BE2C (cell line): ENCODE measurements around the gene JCHAIN.
"Not testable (repeated sequence)": the region's sequence is repeated elsewhere in the genome, so short reads cannot be mapped to it uniquely, and the experiment has no call there.

Experiments used
- DNase-seq: peaks from one replicate; pipeline ENCODE4 v3.0.0-alpha.2; 2020
- H3K27me3 ChIP-seq: fragments of 250-450 bp; sonication (Bioruptor Pico); 2 replicates; pipeline ENCODE4 v1.5.1; 2020; ENCODE audit warnings: mild to moderate bottlenecking
- H3K36me3 ChIP-seq: fragments of 250-450 bp; sonication (Bioruptor Pico); 2 replicates; pipeline ENCODE4 v1.5.1; 2020; ENCODE audit warnings: mild to moderate bottlenecking
- H3K4me1 ChIP-seq: fragments of 250-450 bp; sonication (Bioruptor Pico); 2 replicates; pipeline ENCODE4 v1.5.1; 2020
- H3K4me3 ChIP-seq: 2 replicates; pipeline ENCODE4 v1.5.1; 2011; ENCODE audit warnings: low read depth, low read length
- H3K9me3 ChIP-seq: fragments of 250-450 bp; sonication (Bioruptor Pico); 2 replicates; pipeline ENCODE4 v1.5.1; 2020
- CTCF ChIP-seq: IDR thresholded peaks from 2 replicates; pipeline ENCODE4 v1.5.1; 2012; ENCODE audit warnings: mild to moderate bottlenecking, low read depth, low read length

JCHAIN gene

GRCh38 chr4:70670332-70671014 is 4.2 kb upstream of the JCHAIN start:
- H3K36me3 ChIP-seq = no peaks in the 10 kb centered on the region
- no peak overlapping the region for H3K4me3 ChIP-seq
- no peak for TF ChIP-seq CTCF
- no peak for DNase-seq
- H3K27me3 ChIP-seq = no peaks in the 10 kb centered on the region; the same call in none of the 2 replicates
- H3K9me3 ChIP-seq = no peaks in the 10 kb centered on the region
- no peaks in the 10 kb centered on the region for H3K4me1 ChIP-seq

- H3K9me3 ChIP-seq = no peaks in the 10 kb centered on the region
- TF ChIP-seq CTCF = no peak
- H3K4me1 ChIP-seq = no peaks in the 10 kb centered on the region
- H3K36me3 ChIP-seq = no peaks in the 10 kb centered on the region
- no peak for DNase-seq
- no peaks in the 10 kb centered on the region; the same call in none of the 2 replicates for H3K27me3 ChIP-seq
- H3K4me3 ChIP-seq = no peak overlapping the region
Observed at GRCh38 chr4:70667740-70668535, 1.6 kb upstream of the JCHAIN start.

- H3K4me3 ChIP-seq, H3K27me3 ChIP-seq, DNase-seq, H3K36me3 ChIP-seq, H3K4me1 ChIP-seq, H3K9me3 ChIP-seq: not testable (repeated sequence)
Observed at GRCh38 chr4:70661309-70661922, 4.9 kb downstream of the JCHAIN start.

- TF ChIP-seq CTCF = no peak
- 0 out of 2 replicates have a peak, but pooled peaks cover 3% of the 10 kb centered on the region for H3K27me3 ChIP-seq
- no peak overlapping the region for H3K4me3 ChIP-seq
- no peaks in the 10 kb centered on the region for H3K4me1 ChIP-seq
- no peaks in the 10 kb centered on the region for H3K36me3 ChIP-seq
- H3K9me3 ChIP-seq = no peaks in the 10 kb centered on the region
- no peak for DNase-seq
Observed at GRCh38 chr4:70660106-70660505, 6.2 kb downstream of the JCHAIN start.

GRCh38 chr4:70658418-70658817 is 7.9 kb downstream of the JCHAIN start:
- H3K36me3 ChIP-seq = no peaks in the 10 kb centered on the region
- DNase-seq = no peak
- 0 out of 2 replicates have a peak, but pooled peaks cover 3% of the 10 kb centered on the region for H3K27me3 ChIP-seq
- no peak for TF ChIP-seq CTCF
- H3K4me3 ChIP-seq = no peak overlapping the region
- no peaks in the 10 kb centered on the region for H3K9me3 ChIP-seq
- H3K4me1 ChIP-seq = no peaks in the 10 kb centered on the region

GRCh38 chr4:70657326-70657725 is 9.0 kb downstream of the JCHAIN start:
- no peaks in the 10 kb centered on the region for H3K36me3 ChIP-seq
- H3K4me1 ChIP-seq = no peaks in the 10 kb centered on the region
- no peaks in the 10 kb centered on the region for H3K9me3 ChIP-seq
- H3K4me3 ChIP-seq = no peak overlapping the region
- TF ChIP-seq CTCF = no peak
- H3K27me3 ChIP-seq = 0 out of 2 replicates have a peak, but pooled peaks cover 3% of the 10 kb centered on the region
- DNase-seq = no peak
